GDM1 (cell line): ENCODE measurements around the gene MAPKAP1.

Experiments used
- DNase-seq: peaks from one replicate; lab custom pipeline; 2025; lab: John Stamatoyannopoulos, UW

MAPKAP1 gene

DNA sequence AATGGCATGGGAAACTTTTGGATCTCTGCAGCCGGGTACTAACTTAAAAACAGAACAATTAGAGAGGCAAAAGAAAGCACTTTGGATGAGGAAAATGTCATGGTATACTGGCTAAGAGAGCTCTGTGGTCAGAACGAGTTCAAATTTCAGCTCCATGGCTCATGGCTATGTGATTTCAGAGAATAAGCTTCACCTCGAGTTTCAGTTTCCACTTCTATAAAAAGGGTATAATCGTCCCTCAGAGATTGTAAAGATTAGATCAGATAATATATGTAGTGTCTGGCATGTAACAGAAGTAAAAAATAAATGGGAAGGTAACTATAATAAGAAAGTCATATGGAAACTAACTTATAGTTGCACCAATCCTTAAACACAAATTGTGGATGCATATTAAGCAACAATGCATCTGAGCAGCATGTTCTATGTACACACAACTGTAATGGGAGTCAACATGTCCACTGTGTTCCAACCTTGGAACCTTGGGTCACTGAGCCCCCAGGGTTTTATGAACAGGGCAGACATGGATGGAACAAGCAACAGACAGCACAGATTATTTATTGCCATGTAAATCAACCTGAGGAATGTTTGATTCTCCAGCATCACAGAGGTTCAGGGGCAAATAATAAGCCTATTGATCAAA is 145.4 kb downstream of the MAPKAP1 start:
- DNase-seq = no peak

DNA sequence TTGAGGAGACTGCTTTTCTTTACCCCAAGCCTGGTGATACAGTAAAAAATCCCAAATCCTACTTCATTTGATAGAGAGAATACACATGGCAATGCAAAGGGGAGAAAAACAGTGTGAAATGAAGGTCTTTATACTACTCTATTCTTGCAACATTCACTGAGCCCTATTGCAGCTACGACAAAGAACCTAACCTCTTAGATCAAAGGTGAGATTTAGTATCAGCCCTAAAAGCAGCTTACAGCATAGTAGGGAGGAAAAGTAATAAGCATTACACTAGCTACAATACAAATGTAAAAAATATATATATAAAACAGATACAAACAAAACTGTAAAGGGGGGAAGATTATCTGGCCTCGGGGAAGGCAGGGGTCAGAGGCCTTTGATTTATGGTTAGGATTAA is 147.1 kb downstream of the MAPKAP1 start:
- no peak for DNase-seq

DNA sequence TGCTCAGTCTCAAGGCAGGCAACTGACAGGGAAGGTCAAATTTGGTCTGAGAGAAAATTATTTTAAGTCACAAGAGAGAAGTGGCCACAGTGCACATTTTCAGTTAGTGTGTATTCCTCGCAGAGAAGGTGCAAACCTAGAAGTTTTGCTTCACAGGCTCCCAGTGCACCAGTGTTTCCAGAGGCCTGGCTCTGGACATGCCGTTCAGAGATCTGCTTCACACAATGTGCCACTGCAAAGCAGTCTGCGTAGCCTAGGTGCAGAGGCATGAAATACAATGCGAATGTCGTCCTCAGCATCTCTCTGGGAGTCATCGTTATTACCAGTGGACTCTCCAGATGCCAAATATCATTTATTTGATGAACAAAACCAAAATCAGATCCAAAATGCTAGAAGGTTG is 147.8 kb downstream of the MAPKAP1 start:
- no peak for DNase-seq

DNA sequence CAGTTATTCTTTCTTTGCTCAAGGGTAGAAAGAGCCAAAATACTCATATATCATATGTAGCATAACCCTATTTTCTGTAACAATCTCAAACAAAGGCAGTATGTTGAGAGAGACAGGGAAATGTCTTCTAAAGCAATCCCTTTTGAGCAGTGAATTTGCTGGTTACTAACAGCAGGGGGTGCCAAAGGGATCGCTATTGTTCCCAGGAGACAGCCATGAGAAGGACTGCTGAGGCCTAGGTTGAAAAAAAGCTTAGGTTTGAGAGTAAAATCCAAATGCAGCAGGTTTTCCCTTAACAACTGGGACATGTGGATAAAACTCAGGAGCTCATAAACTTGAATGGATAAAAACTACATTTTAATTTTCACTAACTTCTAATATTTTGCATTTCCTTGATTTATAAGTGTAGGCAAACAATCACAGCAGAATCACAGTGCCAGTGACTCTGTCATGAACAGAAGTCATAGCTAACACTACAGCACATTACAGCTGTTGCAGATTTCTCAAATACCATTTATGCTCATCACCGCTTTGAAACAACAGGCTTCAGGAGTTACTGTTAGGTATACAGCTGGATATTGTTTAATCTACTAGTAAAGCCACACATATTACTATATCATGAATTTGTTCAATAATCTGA is 148.4 kb downstream of the MAPKAP1 start:
- peak; percentile 31 for DNase-seq

DNA sequence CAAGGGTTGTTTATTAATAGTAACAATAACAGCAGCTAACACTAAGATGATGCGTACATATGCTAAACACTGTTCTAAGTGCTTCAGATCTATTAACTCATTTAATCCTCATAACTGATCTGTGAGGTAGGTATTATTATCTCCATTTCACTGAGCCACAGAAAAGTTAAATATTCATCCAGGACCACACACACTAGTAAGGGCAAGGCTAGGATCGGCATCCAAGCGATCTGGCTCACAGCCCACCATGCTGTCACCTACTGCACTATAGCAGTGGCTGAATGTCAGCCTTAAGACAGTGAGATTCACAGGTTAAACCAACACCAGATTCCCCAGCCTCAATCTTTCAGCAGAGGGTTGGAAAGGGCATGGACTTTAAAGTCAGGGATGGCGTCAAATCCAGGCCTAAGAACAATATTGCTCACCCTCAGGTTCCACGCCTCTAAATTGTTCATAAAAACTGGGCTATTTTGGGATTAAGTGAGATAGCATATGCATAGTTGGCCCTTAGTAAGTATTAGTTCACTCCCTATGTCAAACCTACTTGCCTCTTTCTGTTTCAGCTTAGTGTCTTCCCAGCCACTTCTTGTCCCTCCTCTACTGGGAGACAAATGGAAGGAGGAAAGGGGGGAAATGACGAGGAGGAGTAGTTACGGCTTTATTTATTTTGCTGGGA is 150.8 kb downstream of the MAPKAP1 start:
- no peak for DNase-seq

DNA sequence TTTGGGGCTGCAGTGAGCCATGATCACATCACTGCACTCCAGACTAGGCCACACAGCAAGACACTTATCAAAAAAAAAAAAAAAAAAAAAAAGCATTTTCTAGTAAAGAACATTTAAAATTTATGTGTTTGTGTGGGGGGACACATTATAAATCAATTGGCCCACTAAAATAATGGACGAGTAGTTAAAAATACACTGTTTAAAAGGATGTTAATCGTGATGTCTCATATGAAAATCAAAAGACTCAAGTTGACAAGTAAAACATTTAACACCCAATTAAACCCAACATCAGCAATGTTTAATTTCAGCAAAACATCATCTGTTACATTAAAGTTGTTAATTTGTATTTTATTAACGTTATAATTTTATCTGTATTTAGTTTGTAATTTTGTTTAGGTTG is 152.3 kb downstream of the MAPKAP1 start:
- no peak for DNase-seq

DNA sequence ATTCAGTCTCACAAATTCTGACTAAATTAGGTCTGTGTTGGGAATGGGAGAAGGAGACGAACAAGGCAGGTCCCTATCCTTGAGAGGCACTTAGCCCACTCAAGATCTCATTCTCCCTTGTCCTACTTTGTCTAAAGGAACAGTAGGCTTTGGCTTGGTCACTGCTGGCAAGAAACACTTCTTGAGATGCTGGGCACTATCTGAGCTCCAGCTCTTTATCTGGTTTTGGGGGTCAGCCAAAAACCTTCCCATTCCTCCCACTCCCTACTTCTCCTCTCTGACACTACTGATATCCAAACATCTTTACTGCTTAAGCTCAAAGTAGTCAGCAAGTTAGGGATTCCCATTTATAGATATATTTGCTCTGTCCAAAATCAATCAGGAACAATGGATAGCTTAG is 155.2 kb downstream of the MAPKAP1 start:
- DNase-seq = no peak

DNA sequence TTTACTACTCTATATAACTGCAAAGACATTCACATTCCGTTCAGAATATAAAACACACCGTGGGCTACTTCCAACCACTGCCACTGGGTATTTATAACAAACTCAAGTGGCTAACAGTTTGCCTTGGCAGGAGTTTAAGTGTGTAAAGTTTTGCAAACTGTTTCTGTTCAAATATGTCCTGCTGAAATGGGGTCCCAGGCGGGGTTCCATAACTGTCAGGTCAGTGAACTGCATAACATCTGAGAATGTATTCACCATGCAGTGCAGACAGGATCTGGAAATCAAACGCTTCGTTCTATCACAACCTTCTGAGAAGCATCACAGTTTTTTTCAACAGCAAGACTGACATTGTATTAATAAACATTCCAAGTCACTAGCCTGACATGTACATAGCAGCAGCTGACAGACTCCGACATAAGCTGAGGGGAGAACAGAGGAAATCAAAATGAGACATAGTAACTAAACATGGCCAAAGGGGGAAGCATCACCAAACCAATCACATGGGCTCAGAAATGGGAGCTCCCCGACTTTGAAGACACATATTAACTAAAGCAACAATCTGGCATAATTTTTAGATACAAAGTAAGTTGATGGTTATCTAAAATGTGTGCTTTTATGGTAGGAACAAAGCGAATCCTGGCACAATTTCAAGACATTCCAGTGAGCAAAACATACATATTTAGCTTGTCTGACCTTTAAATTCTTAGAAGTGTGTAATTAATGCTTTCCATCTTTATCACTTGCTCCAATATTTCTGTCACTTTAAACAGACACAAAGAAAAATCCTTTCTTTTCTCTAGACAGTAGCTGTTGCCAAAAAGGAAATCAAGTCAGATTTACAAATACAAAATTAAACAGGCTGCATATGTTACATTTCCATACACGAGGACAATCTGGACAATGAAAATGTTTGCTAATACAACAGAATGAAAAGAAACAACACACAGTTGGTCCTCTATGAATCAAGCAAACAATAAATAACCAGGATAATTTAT is 156.8 kb downstream of the MAPKAP1 start:
- DNase-seq = no peak

DNA sequence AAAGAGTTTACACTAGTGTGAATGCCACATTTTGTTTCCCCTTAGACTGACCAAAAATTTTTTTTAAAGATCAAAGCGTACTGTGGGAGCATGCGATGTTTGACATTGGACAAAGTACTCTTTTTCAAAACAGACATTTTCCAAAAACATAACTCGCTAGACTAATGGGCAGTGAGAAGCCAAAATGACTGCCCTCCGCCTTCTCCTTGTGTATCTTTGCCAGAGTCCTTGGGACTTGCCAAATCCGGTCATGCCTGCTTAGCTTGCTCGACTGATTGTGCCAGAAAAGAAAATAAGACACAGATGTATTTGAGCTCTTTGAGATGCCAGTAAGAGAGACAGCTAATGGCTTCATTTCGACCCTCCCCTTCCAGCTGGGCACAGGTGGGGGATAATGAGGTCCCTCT is 157.5 kb downstream of the MAPKAP1 start:
- no peak for DNase-seq

DNA sequence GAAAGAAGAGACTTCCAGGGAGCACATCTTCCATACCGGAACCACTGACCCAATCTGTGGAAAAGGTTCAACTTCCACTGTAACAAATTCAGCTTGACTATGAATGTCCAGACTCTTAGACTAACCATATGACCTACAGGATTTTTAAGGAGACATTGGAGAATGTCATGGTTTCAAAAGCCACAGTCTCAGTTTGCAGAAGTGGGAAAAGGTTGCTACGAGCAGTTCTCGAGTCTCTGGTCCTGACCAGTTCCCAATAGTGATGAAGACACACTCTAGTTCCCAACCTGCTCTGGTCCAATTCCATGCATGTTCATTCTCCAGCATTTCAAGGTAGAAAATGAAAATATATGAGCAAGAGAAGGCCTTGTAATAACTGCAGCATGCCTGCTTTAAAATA is 158.0 kb downstream of the MAPKAP1 start:
- DNase-seq = no peak

DNA sequence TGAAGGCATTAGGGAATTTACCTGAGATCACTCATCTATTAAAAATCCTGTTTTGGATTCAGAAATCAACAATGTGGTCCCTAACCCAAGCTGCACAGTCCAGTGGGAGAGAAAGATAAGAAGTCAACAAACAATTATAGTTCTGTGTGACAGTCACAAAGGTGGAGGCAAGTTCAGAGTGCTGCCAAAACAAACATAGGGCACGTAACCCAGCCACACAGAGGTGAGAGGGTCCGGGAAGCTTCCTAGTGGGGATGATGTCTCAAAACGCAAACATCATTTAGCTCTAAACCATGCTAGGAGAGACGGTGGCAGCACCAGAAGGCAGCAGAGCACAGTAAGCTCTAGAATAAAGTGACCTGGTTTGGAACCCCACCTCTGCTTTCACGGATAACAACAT is 158.9 kb downstream of the MAPKAP1 start:
- DNase-seq = no peak

DNA sequence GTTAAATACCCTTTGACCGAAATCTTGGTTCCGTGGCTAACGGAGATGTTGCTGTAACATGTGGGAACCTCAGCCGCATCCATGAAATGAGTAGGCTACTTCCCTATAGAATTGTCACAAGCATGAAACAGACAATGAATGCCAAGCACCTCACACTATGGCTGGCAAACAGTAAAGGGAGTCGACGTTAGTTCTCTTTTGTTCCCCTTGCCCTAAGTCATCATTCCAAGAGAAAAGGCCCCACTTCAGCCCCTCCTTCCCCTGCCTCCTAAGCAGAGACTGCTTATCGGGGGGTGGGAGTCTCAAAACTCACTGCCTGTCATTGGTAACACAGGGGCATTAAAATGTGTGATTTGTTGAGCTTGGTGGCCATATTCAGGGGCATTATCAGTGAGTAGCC is 159.6 kb downstream of the MAPKAP1 start:
- DNase-seq = no peak

DNA sequence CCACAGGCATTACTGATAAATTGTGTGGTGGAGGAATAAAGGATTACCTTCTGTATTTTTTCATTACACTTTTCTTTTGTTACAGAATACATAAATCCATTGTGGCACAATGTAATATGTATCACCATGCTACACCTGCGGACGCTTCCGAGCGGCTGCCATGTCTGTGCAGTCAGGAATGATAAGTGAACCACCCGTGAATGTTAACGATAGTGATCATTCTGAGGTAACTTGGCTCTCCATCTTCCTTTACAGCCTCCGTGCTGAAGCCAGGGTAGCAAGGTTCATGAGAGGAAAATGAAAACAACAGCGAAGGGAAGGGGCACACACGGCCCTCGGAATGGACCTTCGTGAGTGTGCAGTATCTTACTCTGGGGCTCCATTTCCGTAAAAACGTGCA is 161.2 kb downstream of the MAPKAP1 start:
- DNase-seq = no peak

DNA sequence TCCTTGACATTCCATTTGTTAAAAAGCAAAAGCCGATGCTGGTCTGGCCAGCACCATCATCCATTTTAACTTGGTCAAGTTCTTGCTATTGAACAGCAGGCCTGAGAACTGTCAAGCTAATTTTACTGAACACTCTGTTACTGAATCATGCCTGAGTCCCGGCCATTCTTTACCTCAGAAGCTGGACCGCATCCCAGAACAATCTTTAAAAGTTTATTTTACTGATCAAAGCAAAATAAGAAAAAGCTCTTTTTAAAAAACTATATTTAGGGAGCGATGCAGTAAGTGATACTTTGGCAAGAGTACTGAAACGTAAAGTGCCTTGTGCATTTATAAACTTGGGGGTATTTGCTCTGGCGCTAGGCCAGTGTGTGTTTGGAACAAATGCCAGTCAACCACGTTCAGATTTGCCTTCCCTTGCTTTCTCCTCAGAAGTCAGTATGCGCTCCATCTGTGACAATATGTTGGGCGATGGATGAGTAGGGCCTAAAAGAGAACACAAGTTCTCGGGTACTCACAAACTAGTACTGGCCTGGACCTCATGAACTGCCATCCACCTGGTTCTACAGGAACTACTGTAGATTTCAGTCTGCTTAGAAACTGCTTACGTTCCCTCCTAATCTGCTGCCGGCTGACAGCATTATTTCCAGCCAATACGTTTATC is 161.9 kb downstream of the MAPKAP1 start:
- DNase-seq = no peak

DNA sequence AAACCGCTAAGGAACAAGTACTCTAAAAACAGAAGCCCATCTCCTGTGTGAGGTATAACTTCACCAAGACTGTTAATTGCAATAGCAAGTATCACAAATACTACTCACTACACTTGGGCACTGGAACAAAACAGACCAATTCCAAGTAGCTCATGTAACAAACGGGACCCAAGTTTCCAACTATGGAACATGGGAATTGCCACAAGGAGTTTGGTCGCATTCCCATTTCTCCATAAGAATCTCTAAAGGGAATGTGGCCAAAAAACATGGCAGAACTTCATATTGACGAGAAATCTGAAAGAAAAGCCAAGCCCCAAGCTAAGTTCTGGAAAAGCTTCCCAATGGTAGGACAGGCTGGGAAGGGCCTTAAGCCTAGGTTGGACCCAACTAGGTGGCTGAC is 162.5 kb downstream of the MAPKAP1 start:
- no peak for DNase-seq

DNA sequence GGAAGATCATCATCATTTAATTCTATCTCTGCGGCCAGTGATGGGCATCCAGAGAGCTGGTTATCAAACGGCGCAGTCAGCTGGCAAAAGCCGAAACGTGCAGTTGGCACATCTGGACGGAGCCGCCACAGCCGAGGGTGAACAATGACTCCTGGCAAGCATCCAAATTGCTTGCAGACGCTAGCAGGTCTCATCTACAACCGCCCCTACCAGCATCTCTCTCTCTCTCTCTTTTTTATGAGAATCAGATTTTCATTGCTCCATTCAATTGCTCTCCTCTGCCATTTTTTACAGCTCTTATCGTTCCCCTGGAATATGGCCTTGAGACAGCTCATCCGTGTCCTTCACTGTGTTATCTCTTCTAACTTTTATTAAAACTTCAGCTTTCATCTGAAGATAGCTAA is 165.2 kb downstream of the MAPKAP1 start:
- no peak for DNase-seq

DNA sequence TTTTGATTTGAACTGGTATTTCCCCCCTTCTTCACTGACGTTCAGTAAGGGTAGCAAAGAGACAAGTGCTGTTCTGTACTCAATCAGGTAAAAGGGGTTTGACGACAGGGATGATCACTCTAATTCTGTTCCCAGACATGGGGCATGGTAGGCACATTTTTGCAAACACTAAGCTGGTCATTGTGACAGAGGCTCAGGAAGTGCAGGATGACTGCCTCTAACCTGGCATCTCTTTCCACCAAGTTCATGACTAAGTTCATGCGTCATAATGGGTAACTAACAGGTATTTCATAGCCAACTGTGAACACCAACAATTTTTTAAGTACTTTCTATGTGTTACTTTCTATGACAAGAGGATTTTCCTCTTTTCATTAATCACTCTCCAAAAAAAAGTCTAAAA is 166.5 kb downstream of the MAPKAP1 start:
- no peak for DNase-seq

DNA sequence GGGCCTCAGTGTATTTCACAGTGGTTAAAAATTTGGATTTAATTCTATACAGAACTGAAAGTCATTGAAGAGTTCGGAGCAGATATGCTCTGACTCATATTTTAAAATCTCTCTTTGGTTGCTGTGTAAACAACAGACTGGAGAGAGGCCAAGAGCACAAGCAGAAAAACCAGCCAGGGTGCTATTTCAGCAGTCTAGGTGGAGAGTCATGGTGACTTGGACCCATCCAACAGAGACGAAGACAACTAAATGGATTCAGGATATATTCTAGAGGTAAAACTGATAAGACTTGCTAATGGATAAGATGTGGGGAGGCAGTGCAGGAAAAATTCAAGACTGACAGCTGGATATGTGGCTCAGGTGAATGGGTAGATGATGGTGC is 168.9 kb downstream of the MAPKAP1 start:
- DNase-seq = no peak

DNA sequence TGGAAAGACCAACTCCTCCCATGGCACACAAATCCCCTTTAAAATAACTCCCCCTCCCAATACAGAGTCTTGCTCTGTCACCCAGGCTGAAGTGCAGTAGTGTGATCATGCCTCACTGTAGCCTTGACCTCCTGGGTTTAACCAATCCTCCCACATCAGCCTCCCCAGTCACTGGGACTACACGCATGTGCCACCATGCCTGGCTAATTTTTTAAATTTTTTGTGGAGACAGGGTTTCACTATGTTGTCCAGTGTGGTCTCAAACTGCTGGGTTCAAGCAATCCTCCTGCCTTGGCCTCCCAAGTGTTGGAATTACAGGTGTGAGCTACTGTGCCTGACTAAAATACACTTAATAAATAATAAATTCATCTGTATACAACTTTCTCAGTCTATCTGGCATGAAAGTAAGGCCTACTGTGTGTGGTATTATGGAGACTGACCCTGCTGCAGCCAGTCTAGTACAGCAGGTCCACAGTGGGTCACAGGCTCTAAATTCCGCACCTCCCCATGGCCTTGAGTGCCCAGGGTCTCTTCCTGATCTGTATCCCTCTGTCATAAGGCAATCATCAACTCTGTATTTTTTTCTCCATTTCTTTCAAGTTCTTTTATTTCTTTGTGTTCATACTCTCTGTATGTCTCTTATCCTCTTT is 169.4 kb downstream of the MAPKAP1 start:
- no peak for DNase-seq

DNA sequence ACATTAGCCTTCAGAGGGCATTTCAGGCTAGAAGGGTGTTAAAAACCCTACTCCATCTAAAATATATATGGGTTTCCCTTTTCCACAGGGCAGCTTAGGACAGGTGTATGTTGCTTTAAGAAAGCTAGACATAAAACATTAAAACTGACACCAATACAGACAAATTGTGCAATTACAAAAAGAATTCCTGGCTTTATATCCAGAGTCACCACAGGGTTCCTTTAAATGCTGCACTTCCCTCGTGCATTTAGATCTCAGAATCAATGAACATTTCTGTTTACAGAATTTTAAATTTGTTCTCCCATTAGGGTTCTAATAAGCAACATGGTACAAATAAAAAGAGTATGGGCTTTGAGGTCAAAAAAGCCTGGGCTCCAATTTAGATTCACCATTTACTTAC is 170.2 kb downstream of the MAPKAP1 start:
- no peak for DNase-seq

DNA sequence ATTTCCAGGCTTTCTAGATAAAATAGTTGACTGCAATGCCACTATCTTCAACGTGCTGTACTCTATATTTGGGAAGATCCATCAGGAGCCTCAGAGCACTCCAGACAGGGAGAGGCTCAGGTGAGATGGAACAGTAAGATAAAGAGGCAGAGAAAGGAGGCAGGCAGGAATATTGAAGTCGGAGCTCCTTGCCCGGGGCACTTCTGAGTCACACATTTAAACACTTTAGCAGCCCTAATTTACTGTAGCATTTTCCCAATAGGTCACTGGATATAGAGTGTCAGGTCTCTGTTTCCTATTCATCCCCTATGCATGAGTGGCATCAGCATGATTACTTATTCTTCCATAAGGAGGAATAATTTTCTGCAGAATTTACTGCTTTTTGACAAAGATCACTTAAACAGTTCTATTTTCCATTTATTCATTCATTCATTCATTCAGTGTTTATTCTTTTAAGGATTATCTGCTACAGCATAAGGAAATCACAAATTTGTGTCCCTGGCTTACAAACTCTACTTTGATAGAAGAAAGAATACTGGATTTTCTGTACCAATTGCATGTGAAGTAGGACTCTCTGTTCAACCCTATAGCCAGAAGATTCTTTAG is 170.7 kb downstream of the MAPKAP1 start:
- DNase-seq = no peak
